HG03571 (cell line): ENCODE results near the gene ACY1.

Experiments
- ATAC-seq: cut with Tn5 transposase; IDR thresholded peaks from one replicate; pipeline ENCODE4 v1.9.1; 2021; ENCODE audit not compliant: unreplicated experiment

The ACY1 gene

GRCh38 chr3:51945926-51946705, 37.2 kb upstream of the ACY1 start:
- no peak for ATAC-seq

GRCh38 chr3:51946796-51947195, 36.5 kb upstream of the ACY1 start:
- ATAC-seq = no peak

DNA sequence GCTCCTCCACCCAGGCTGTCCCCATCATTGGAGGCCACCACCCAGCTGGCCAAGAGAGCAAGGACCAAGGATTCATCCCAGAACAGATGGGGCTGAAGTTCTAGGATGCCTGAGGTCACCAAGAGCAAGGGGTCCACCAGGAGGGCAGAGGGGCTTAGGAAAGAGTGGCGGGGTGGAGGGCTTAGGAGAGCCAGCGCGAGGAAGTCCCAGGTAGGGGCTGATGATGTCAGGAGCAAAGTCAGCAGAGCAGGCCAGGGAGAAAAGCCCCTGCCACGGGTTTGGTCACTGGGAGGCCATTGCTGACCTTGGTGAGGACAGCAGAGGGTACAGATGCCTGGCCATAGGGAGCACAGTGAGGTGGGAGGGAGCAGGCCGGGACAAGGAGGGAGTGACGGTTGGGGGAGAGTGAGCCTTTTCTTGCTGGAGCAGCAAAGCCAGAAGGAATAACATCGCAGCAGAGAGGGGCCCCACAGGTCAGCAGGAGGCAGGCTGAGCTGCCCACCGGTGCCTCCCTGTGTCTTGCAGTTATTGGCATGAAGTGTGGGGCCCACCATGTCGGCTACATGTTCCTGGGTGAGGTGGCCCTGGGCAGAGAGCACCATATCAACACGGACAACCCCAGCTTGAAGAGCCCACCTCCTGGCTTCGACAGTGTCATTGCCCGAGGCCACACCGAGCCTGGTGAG, 36.0 kb upstream of the ACY1 start:
- no peak for ATAC-seq

DNA sequence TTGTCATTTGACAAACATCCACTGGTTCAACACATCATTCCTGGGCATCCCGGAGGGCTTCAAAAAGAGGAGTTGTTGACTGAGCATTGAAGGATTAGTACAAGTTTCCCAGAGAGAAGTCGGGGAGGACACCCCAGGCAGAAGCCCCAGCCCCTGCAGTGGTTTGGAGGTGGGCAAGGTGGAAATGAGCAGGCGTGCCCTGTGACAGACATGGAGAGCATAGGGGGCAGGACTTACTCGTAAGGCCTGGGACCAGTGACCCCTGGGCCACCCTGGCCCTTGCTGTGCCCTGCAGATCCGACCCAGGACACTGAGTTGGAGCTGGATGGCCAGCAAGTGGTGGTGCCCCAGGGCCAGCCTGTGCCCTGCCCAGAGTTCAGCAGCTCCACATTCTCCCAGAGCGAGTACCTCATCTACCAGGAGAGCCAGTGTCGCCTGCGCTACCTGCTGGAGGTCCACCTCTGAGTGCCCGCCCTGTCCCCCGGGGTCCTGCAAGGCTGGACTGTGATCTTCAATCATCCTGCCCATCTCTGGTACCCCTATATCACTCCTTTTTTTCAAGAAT, 35.2 kb upstream of the ACY1 start:
- no peak for ATAC-seq

GRCh38 chr3:51949121-51949520, 34.2 kb upstream of the ACY1 start:
- no peak for ATAC-seq

GRCh38 chr3:51950899-51951298, 32.4 kb upstream of the ACY1 start:
- no peak for ATAC-seq

DNA sequence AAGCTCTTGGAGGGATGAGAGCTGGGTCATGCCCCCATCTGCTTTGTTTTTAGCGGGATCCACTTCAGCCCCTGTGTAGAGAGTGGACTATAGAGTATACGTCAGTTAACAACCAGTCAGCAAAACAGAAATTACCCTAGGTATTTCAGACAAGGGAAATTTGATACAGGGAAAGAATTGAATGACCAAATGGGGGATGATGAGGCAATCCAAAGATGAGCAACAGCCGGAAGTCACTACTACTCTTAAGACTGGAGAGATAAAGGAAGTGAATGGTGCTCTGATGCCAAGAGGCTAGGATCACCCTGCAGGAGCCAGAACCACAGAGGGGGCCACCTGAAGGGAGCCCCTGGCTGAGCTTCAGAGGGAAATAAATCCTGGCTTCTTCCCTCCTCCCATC, 29.9 kb upstream of the ACY1 start:
- no peak for ATAC-seq

DNA sequence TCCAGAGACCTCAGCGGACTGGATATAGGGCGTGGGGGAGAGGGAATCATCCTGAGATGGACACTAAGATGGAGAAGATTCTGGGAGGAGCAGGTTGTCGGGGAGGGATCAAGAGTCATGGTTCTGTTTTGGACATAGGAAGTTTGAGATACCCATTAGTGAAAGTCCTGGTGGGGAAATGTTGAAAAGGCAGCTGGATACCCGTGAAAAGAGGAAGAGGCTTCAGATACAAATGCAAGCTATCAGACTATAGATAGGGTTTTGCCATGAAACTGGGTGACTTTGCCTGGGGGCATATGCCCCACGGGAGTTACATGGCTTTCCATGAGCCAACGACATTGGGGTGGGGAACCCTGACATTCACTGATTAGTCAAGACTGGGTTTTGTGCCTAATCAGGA, 29.2 kb upstream of the ACY1 start:
- no peak for ATAC-seq

DNA sequence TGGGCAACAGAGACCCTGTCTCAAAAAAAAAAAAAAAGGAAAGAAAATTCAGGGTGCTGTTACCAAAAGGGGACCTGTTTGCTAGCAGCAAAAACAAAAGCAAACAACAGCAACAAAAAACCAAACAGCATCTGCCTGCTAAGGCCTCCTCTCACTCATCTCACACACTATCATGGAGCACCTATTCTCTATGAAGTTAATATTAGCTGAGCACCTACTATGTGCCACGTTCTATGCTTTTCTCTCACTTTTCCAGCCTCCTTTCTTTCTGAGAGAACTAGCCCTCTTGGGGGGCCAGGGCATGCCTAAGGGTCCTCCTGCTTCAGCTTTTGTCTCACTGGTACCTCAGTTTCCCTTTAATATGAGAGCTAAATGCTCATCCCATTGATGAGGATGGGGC, 28.6 kb upstream of the ACY1 start:
- no peak for ATAC-seq

GRCh38 chr3:51955175-51955892, 28.0 kb upstream of the ACY1 start, which contains the start of gene GPR62:
Gene GPR62 (plus strand): TSS chr3:51955381. CDS start chr3:51955653, 272 bp downstream.
- no peak for ATAC-seq

- ATAC-seq = no peak
These were observed 27.2 kb upstream of the ACY1 start for GRCh38 chr3:51955893-51956770.

GRCh38 chr3:51957520-51958205, 25.7 kb upstream of the ACY1 start:
- no peak for ATAC-seq

DNA sequence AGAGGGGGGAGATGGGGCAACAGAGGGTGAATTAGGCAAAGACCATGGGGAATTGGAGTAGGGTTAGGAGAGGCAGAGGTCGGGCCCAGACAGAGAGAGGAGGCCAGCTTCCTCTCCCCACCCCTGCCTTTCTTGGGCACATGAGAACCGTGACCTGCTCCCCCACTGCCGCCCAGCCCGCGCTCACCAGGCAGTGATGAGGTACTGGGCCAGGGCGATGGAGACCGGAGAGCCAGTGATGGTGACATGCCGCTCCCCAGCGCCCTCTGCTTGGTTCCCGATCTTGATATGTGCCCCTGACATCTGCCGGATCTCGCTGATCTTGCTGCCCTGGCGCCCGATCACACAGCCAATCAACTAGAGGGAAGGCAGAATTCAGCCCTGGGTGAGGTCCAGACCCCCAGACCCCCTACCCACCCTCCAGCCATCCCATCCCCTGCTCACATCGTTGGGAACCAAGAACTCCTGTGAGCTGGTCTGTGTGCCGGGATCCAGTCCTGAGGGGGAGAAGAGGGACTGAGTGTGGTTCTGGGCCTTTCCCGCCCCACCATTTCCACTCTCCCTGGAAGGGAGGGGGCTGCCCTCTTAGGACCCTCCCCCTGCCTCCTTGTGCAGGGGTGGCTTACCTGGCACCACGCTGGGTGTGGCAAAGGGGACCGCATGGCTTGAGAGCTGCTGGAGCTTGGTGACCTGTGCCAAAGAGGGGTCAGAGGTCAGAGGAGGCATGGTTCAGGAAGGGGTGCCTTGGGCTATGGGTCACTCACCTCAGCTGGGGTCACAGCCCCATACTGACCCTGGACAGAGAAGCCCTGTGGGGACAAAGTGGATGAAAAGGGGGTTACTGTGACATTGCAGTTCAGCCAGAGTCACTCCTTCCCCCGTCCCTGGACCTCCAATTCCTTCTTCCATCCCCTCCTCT, 24.5 kb upstream of the ACY1 start:
- no peak for ATAC-seq

- no peak for ATAC-seq
These were observed 23.7 kb upstream of the ACY1 start for GRCh38 chr3:51959651-51960050.

GRCh38 chr3:51960386-51960785, 22.9 kb upstream of the ACY1 start:
- ATAC-seq = no peak

DNA sequence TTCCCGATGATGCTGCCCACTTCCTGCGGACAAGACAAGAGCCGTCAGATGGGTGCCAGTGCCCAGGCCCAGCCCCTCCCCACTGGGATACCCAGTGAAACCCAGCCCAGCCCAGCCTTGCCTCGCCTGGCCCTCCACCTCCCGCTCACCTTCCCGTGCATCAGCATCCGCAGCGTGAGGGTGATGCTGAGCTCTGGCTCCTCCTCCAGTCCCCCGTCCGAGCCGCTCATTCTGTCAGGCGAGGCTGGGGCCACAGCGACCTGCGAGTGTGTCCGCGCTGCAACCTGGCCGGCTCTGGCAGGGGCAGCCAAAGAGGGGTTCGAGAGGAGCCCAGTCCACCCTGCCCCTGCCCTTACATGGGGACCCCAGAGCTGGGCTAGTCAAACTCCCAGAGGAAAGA, 22.3 kb upstream of the ACY1 start:
- ATAC-seq = no peak

GRCh38 chr3:51961602-51962569, 21.4 kb upstream of the ACY1 start:
- ATAC-seq = no peak
